H1 (cell line): ENCODE data around the gene MCCC1.

ENCODE experiments used
- CREB1 ChIP-seq: IDR thresholded peaks from 2 replicates; pipeline ENCODE4 v1.6.1; 2012; ENCODE audit warnings: inconsistent platforms
- EP300 ChIP-seq, 2 experiments: IDR thresholded peaks; 1 replicate in 1 of 2; 2 replicates in 1 of 2; pipeline ENCODE4 v1.6.1; 2011 to 2012; ENCODE audit warnings: low read depth in 2 of 2, low read length in 2 of 2, mild to moderate bottlenecking in 2 of 2, borderline replicate concordance in 1 of 2, inconsistent platforms in 1 of 2, moderate library complexity in 1 of 2
- JUN ChIP-seq: IDR thresholded peaks from 2 replicates; pipeline ENCODE4 v1.6.1; 2011; ENCODE audit warnings: low read depth, mild to moderate bottlenecking, improper control_type of control experiment, low read length
- KDM5A ChIP-seq: fragments of 200-600 bp; IDR thresholded peaks from 2 replicates; pipeline ENCODE4 v1.7.1; 2012; ENCODE audit warnings: mild to moderate bottlenecking, low read length, inconsistent platforms, mixed read lengths
- NANOG ChIP-seq: IDR thresholded peaks from 2 replicates; pipeline ENCODE4 v1.6.1; 2011; ENCODE audit warnings: low read length, low read depth, mild to moderate bottlenecking, inconsistent platforms; ENCODE audit not compliant: insufficient read depth, poor library complexity, severe bottlenecking
- NRF1 ChIP-seq: IDR thresholded peaks from 2 replicates; pipeline ENCODE4 v1.6.1; 2011; ENCODE audit warnings: mild to moderate bottlenecking, low read depth, low read length, improper control_type of control experiment
- POLR2A ChIP-seq, 2 experiments: IDR thresholded peaks; 1 replicate in 1 of 2; 2 replicates in 1 of 2; pipeline ENCODE4 v1.6.1; 2011; ENCODE audit warnings: low read depth in 2 of 2, low read length in 2 of 2, mild to moderate bottlenecking in 2 of 2; ENCODE audit errors: control extremely low read depth in 1 of 2
- RBBP5 ChIP-seq: IDR thresholded peaks from 2 replicates; pipeline ENCODE4 v1.7.1; 2012; ENCODE audit warnings: low read depth, mild to moderate bottlenecking, inconsistent platforms, low read length, moderate library complexity, borderline replicate concordance
- RFX5 ChIP-seq: IDR thresholded peaks from 2 replicates; pipeline ENCODE4 v1.6.1; 2011; ENCODE audit warnings: low read depth, low read length, improper control_type of control experiment, borderline replicate concordance
- SIN3A ChIP-seq, 2 experiments: IDR thresholded peaks in 1 of 2; conservative IDR thresholded peaks in 1 of 2; 2 replicates each; pipeline ENCODE4 v1.6.1; 2011 to 2012; ENCODE audit warnings: low read length in 2 of 2, improper control_type of control experiment in 1 of 2, low read depth in 1 of 2, mild to moderate bottlenecking in 1 of 2
- SRF ChIP-seq: IDR thresholded peaks from 2 replicates; pipeline ENCODE4 v1.6.1; 2011; ENCODE audit warnings: mild to moderate bottlenecking, low read depth, low read length, moderate library complexity
- TF ChIP-seq, protein P1 (sequence below), 3 experiments: IDR thresholded peaks; 1 replicate in 2 of 3; 2 replicates in 1 of 3; pipeline versions ENCODE4 v1.5.1 to v1.6.1; 2011; ENCODE audit warnings: low read length in 3 of 3, mild to moderate bottlenecking in 3 of 3, inconsistent platforms in 2 of 3, low read depth in 1 of 3, moderate library complexity in 1 of 3; ENCODE audit not compliant: insufficient read depth in 1 of 3; ENCODE audit errors: control extremely low read depth in 1 of 3
- TF ChIP-seq, protein P2 (sequence below): IDR thresholded peaks from 2 replicates; pipeline ENCODE4 v1.6.1; 2012; ENCODE audit warnings: inconsistent platforms

DNA sequence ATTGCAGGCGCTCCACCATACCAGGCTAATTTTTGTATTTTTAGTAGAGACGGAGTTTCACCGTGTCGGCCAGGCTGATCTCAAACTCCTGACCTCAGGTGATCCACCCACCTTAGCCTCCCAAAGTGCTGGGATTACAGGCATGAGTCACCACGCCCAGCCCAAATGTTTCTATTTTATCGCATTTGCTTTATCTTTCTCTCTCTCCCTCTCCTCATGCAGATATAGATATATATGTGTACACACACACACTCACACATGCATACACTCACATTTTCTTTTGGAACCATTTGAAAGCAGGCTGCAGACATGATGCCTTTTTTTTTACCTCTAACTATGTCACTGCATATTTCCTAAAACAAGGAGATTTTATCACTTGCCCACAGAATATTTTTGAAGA, 7.3 kb upstream of the MCCC1 start:
- TF ChIP-seq NANOG = no peak
- no peak for TF ChIP-seq RFX5
- TF ChIP-seq, protein P1, sequence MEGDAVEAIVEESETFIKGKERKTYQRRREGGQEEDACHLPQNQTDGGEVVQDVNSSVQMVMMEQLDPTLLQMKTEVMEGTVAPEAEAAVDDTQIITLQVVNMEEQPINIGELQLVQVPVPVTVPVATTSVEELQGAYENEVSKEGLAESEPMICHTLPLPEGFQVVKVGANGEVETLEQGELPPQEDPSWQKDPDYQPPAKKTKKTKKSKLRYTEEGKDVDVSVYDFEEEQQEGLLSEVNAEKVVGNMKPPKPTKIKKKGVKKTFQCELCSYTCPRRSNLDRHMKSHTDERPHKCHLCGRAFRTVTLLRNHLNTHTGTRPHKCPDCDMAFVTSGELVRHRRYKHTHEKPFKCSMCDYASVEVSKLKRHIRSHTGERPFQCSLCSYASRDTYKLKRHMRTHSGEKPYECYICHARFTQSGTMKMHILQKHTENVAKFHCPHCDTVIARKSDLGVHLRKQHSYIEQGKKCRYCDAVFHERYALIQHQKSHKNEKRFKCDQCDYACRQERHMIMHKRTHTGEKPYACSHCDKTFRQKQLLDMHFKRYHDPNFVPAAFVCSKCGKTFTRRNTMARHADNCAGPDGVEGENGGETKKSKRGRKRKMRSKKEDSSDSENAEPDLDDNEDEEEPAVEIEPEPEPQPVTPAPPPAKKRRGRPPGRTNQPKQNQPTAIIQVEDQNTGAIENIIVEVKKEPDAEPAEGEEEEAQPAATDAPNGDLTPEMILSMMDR (IDR thresholded peaks at IDR 0.05; ENCODE audit: control extremely low read depth in 1 of 3, insufficient read depth in 1 of 3, low read depth in 1 of 3, low read length in 3 of 3) = no peak
- TF ChIP-seq KDM5A = no peak
- TF ChIP-seq, protein P2, sequence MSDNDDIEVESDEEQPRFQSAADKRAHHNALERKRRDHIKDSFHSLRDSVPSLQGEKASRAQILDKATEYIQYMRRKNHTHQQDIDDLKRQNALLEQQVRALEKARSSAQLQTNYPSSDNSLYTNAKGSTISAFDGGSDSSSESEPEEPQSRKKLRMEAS = no peak
- no peak for TF ChIP-seq EP300 (IDR thresholded peaks at IDR 0.05; ENCODE audit: borderline replicate concordance in 1 of 2, low read depth in 2 of 2, low read length in 2 of 2)
- no peak for TF ChIP-seq JUN
- no peak for TF ChIP-seq RBBP5
- TF ChIP-seq SRF = no peak
- no peak for TF ChIP-seq NRF1
- TF ChIP-seq CREB1 = no peak
- no peak for TF ChIP-seq SIN3A (conservative IDR thresholded peaks at IDR 0.05 in 1 of 2, IDR thresholded peaks at IDR 0.05 in 1 of 2; ENCODE audit: low read depth in 1 of 2, low read length in 2 of 2)
- no peak for TF ChIP-seq POLR2A (IDR thresholded peaks at IDR 0.05; ENCODE audit: control extremely low read depth in 1 of 2, low read depth in 2 of 2, low read length in 2 of 2)
